HG03064 (cell line): Measurements from ENCODE around the gene LRRC31.

Source experiments
- ATAC-seq: cut with Tn5 transposase; IDR thresholded peaks from one replicate; pipeline ENCODE4 v1.9.1; 2021; ENCODE audit warnings: low read depth; ENCODE audit not compliant: unreplicated experiment

The LRRC31 gene

GRCh38 chr3:169864270-169864669 lies 5.5 kb downstream of the LRRC31 start:
- no peak for ATAC-seq

- no peak for ATAC-seq
These were observed 6.3 kb downstream of the LRRC31 start for GRCh38 chr3:169863458-169863899.

GRCh38 chr3:169861871-169862270 lies 7.9 kb downstream of the LRRC31 start:
- no peak for ATAC-seq

- ATAC-seq = no peak
These were observed 11.9 kb downstream of the LRRC31 start for GRCh38 chr3:169857811-169858210.

GRCh38 chr3:169855514-169855913 lies 14.2 kb downstream of the LRRC31 start:
- ATAC-seq = no peak

- ATAC-seq = no peak
These were observed 19.1 kb downstream of the LRRC31 start for GRCh38 chr3:169850618-169851017.

- ATAC-seq = no peak
These were observed 21.0 kb downstream of the LRRC31 start for GRCh38 chr3:169848741-169849140.

- no peak for ATAC-seq
These were observed 21.8 kb downstream of the LRRC31 start for GRCh38 chr3:169847896-169848295.

- ATAC-seq = peak; percentile 98
These were observed 23.1 kb downstream of the LRRC31 start for GRCh38 chr3:169846458-169847193.

GRCh38 chr3:169842960-169843359 lies 26.8 kb downstream of the LRRC31 start:
- no peak for ATAC-seq

GRCh38 chr3:169841171-169841570 lies 28.6 kb downstream of the LRRC31 start:
- peak; percentile 92 for ATAC-seq

GRCh38 chr3:169838511-169839030 lies 31.2 kb downstream of the LRRC31 start:
- ATAC-seq = no peak

- no peak for ATAC-seq
These were observed 32.8 kb downstream of the LRRC31 start for GRCh38 chr3:169836942-169837275.

- peak; percentile 93 for ATAC-seq
These were observed 33.4 kb downstream of the LRRC31 start for GRCh38 chr3:169836078-169836941.

- ATAC-seq = no peak
These were observed 34.2 kb downstream of the LRRC31 start for GRCh38 chr3:169835533-169835932.

- no peak for ATAC-seq
These were observed 42.0 kb downstream of the LRRC31 start for GRCh38 chr3:169827712-169828111.

GRCh38 chr3:169825316-169825715 lies 44.4 kb downstream of the LRRC31 start:
- ATAC-seq = no peak

GRCh38 chr3:169822983-169823382 lies 46.8 kb downstream of the LRRC31 start:
- no peak for ATAC-seq

GRCh38 chr3:169822540-169822939 lies 47.2 kb downstream of the LRRC31 start:
- ATAC-seq = no peak

- ATAC-seq = no peak
These were observed 47.6 kb downstream of the LRRC31 start for GRCh38 chr3:169822091-169822490.

GRCh38 chr3:169818316-169818715 lies 51.4 kb downstream of the LRRC31 start:
- ATAC-seq = no peak
